TTC549 (cell line): ENCODE data around the gene NDRG3.
"Not testable (repeated sequence)": the region's sequence is repeated elsewhere in the genome, so short reads cannot be mapped to it uniquely, and the experiment has no call there.

Source experiments
- FAIRE-seq: peaks from 2 replicates; lab custom pipeline; 2012; peaks lifted over from hg19 to GRCh38; lab: Jason Lieb, UNC

The NDRG3 gene

GRCh38 chr20:36760647-36761046, 14.8 kb upstream of the NDRG3 start:
- no peak for FAIRE-seq

GRCh38 chr20:36758276-36758675, 12.4 kb upstream of the NDRG3 start:
- FAIRE-seq = no peak

DNA sequence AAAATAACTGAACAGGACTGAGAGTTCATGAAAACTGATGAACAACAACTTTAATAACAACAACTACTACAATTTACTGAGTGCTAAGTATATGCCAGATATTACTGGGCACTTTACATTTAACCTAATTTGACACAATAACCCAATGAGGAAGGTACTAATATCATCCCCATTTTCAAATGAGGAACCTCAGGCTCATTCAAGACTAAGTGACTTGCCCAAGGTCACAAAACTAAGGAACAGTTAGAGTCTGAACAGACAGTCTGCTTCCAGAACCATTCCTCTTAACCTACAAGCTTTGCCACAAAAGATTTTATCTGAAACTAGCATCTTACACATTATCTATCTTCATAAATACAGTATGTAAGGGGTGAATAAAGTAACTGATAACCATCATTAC, 10.6 kb upstream of the NDRG3 start:
- no peak for FAIRE-seq

DNA sequence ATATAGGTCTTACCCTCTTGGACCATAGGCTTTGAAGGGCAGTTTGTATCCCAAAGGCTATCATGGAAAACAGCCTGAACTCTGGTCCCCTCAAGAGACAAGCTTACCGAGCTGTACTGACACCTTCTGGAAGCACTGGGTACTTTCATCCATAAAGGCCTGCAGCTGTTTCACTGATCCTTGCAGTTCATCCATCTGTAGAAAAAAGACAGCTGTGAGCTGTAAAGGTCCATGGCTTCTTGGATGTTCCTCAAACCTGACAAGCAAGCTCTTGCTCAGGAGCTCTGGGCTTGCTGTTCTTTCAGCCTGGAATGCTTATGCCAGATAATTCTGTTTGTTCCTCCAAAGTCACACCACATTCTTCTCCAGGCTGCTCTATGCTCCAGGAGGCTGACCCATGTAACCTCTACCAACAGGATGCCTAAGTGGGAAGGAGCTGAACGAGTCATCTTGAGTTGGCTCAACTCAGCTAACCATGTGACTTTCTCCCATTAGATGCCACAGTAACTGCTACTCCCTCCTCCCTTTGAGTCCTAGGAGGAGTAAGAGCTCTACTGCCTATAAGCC, 8.8 kb upstream of the NDRG3 start:
- FAIRE-seq = peak; percentile 62

- no peak for FAIRE-seq
Observed at GRCh38 chr20:36752582-36752981, 6.7 kb upstream of the NDRG3 start.

- no peak for FAIRE-seq
Observed at GRCh38 chr20:36745234-36745926, 510 bp downstream of the NDRG3 start.

DNA sequence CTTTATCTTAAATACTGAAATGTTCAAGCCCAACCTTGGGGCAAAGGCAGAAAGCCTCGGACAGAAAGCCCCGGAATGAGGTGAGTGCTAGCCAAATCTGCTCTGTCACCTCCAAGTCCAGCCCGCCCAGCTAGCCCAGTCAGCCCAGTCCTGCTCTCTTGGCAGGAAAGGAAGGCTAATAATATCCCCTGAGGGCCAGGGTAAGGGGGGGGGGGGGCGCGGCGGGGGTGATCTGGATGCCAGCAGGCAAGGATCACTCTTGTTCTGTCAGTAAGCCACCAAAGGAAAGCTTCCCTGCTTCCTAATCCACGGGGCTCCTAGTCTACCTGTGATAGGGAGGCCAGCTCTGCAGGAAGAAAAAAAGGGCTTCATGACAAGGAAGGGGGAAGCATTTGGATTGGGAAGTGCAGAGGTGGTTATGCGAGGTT, 1.1 kb downstream of the NDRG3 start:
- no peak for FAIRE-seq

- no peak for FAIRE-seq
Observed at GRCh38 chr20:36744243-36744642, 1.6 kb downstream of the NDRG3 start.

- FAIRE-seq = no peak
Observed at GRCh38 chr20:36742558-36742957, 3.3 kb downstream of the NDRG3 start.

DNA sequence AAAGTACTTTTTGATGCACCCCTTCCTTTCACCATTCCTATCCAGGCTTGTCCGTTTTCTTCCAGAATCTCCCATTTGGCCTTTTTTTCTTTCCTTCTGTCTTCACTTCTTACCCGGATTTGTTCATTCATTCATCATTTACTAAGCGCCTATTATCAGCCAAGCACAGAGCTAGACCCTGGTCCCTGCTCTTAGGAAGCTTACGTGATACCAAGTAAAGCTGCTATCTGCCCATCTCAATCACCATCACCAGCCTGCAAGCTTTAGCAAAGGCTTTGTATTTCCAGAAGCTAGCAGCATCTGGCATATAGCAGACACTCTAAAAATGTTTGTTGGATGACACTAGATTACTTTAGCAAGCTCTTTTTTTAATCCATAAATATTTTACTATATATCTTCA, 4.8 kb downstream of the NDRG3 start:
- FAIRE-seq = no peak

DNA sequence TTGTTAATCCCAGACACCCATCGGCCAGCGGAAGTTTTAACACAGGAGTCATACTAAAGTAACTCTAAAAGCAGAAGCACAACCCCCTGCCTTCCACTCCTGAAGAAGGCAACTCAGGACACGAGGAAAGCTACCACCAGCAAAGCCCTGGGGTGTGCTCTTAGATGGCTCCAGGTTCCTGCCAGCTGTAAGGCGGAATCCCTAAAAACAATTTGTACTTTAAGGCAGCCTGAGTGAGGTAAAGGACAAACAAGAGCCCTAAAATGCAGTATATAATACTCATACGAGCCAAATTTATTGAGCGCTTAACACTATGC, 8.7 kb downstream of the NDRG3 start:
- FAIRE-seq = no peak

DNA sequence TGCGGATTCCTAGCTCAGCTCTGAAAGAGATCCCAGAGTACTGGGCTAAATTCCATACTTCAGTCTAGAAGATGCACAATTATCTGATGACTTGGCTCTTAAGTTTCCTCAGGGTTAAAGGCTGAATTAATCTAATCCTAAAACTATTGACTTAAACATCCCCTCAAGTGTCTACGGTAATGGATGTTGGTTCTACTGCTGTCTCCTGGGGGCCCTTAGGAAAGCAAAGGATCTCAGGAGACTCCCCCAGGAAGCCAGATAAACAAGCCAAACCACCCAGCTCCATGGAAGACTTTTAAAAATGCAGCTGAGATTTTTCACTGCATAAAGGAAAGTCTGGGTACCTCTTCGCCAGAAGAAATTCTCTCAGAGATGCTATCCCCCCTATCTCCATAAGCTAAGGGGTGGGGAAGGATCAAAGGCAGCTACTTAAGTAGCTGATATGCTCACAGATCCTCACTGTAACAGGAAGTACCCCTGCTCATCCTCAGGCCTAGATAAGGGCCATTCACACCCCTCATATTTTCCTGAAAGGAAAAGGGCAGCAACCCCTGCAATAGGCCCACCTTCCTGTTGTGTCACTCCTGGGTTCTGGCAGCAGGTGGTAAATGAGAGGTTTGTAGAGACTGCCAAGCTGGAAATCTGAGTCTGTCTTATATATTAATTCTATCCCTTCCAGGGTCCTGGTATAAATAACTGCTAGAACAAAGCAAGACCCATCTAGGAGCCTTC, 9.3 kb downstream of the NDRG3 start:
- no peak for FAIRE-seq

DNA sequence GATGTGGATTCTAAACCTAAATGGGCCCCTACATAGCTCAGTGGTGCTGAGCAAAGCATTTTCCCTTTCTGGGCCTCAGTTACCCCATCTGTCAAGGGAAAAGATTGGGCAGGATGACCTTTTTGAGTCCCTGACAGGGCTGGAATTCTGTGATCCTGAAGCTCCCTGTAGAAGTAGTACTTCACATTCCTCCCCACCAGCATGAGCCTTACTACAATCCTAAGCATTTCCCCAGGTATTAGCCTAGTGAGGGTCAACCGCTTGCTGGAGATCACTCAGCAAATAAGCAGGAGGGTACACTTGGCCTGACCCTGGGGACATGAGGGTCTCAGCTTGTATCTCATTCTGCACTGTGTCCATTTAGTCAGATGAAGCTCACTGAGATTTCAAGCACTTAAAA, 13.4 kb downstream of the NDRG3 start:
- no peak for FAIRE-seq

- FAIRE-seq = no peak
Observed at GRCh38 chr20:36728986-36729385, 16.9 kb downstream of the NDRG3 start.

DNA sequence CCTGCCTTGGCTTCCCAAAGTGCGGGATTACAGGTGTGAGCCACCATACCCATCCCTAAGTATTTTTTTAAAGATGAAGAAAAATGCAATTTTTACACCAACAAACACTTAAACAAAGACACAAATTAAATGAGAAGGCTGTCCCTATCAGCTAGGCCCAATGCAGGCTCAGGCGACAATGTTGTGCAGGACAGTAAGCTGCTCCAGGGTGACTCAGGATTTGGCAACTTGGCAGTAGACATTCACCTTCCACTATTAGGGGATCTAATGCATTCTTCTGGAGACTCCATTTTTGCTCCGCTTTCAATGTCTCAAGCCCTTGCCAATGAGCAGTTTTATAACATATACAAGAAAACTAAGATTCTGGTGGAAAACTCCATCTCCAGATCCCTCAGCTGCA, 19.7 kb downstream of the NDRG3 start:
- no peak for FAIRE-seq

GRCh38 chr20:36720510-36720909, 25.4 kb downstream of the NDRG3 start:
- FAIRE-seq = no peak

DNA sequence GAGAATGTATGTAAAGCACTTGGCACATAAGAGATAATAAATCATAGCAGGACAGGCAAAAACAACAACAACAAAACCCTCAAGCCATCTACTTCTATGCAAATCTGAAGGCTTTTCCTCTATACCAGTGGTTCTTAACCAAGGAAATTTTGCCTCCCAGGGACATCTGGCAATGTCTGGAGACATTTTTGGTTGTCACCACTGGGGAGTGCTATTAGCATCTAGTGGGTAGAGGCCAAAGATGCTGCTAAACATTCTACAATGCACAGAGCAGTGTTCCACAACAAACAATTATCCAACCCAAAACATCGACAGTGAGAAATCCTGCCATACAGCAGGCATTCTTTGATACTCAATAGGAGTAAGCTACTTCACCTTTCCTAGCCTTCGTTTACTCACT, 28.2 kb downstream of the NDRG3 start:
- no peak for FAIRE-seq

DNA sequence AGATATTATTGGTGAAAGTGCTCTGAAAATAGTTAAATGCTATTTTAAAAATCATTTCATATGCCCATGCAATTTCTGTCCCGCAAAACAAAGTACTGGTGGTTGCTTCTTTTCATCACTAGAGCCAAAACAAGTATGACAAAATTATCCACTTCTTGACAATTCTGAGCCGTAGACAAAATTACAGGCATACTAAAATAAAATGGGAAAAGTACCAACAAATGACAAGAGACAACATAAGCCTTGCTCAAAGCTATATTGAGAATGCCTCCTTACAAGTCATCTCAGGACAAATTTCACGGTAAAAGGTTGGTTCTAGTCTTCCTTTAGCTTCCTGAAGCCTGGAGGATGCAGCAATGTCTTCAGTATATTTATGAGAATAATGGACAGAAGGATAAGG, 28.9 kb downstream of the NDRG3 start:
- FAIRE-seq = no peak

DNA sequence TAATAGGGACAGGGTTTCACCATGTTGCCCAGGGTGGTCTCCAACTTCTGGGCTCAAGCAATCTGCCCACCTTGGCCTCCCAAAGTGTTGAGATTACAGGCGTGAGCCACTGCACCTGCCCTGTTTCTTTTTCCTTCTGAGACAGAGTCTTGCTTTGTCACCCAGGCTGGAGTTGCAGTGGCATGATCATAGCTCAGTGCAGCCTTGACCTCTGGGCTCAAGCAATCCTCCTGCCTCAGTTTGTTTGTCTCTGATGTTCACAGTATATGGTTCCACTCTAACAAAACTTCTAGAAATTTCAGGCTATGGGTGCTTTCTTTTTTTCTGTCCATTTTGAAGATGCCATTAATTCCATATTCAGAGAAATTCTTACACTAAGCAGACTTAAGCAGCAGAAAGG, 33.1 kb downstream of the NDRG3 start:
- FAIRE-seq = no peak

- no peak for FAIRE-seq
Observed at GRCh38 chr20:36709126-36709525, 36.8 kb downstream of the NDRG3 start.

- no peak for FAIRE-seq
Observed at GRCh38 chr20:36703530-36703929, 42.4 kb downstream of the NDRG3 start.

GRCh38 chr20:36700438-36700837, 45.5 kb downstream of the NDRG3 start:
- no peak for FAIRE-seq

GRCh38 chr20:36695467-36695866, 50.4 kb downstream of the NDRG3 start:
- not testable (repeated sequence) for FAIRE-seq

- FAIRE-seq = no peak
Observed at GRCh38 chr20:36688630-36689029, 57.3 kb downstream of the NDRG3 start.
